DOHH2 (cell line): ENCODE data around the gene WDR91.

ENCODE experiments used
- H3F3A ChIP-seq: fragments of 200-600 bp; sonication (generic), shearing (Covaris generic); 2 replicates; pipeline ENCODE4 v1.6.0; 2016; ENCODE audit warnings: antibody characterized with exemption, mild to moderate bottlenecking; ENCODE audit not compliant: control insufficient read depth, insufficient read depth
- H3K27ac ChIP-seq: fragments of 200-600 bp; sonication (generic); 2 replicates; pipeline ENCODE4 v1.5.1; 2014; ENCODE audit warnings: low read depth, mild to moderate bottlenecking, low read length, moderate library complexity
- H3K27me3 ChIP-seq: fragments of 200-600 bp; sonication (generic); 2 replicates; pipeline ENCODE4 v1.6.1; 2014; ENCODE audit warnings: mild to moderate bottlenecking, low read length, mixed read lengths; ENCODE audit not compliant: control insufficient read depth
- H3K36me3 ChIP-seq: fragments of 200-600 bp; sonication (generic); 2 replicates; pipeline ENCODE4 v1.6.1; 2014; ENCODE audit warnings: mild to moderate bottlenecking, low read length, moderate library complexity, mixed read lengths; ENCODE audit not compliant: control insufficient read depth
- H3K4me1 ChIP-seq: fragments of 200-600 bp; sonication (generic); 2 replicates; pipeline ENCODE4 v1.6.1; 2014; ENCODE audit warnings: mild to moderate bottlenecking, low read length, mixed read lengths; ENCODE audit not compliant: control insufficient read depth
- H3K4me2 ChIP-seq: fragments of 200-600 bp; sonication (generic); 2 replicates; pipeline ENCODE4 v1.6.0; 2014; ENCODE audit warnings: mild to moderate bottlenecking, low read length, moderate library complexity
- H3K4me3 ChIP-seq: fragments of 200-600 bp; sonication (generic); 2 replicates; pipeline ENCODE4 v1.5.1; 2014; ENCODE audit warnings: mild to moderate bottlenecking, low read length, mixed read lengths
- H3K79me2 ChIP-seq: fragments of 200-600 bp; sonication (generic); 2 replicates; pipeline ENCODE4 v1.6.1; 2014; ENCODE audit warnings: mild to moderate bottlenecking, low read length, mixed read lengths; ENCODE audit not compliant: control insufficient read depth
- H3K9me2 ChIP-seq: fragments of 200-600 bp; sonication (generic); replicated peaks from 2 replicates; pipeline ENCODE4 v1.6.1; 2014; ENCODE audit warnings: mild to moderate bottlenecking, low read length, mixed read lengths; ENCODE audit not compliant: control insufficient read depth
- H3K9me3 ChIP-seq: fragments of 200-600 bp; sonication (generic); 2 replicates; pipeline ENCODE4 v1.6.1; 2014; ENCODE audit warnings: antibody characterized with exemption, low read length, mixed read lengths; ENCODE audit not compliant: control insufficient read depth, insufficient read depth
- H4K20me1 ChIP-seq: fragments of 200-600 bp; sonication (generic); 2 replicates; pipeline ENCODE4 v1.6.0; 2014; ENCODE audit warnings: low read depth, mild to moderate bottlenecking, antibody characterized with exemption, low read length, moderate library complexity; ENCODE audit not compliant: control insufficient read depth, insufficient read depth
- EZH2phosphoT487 ChIP-seq: fragments of 200-600 bp; sonication (generic); IDR thresholded peaks from 2 replicates; pipeline ENCODE4 v1.6.1; 2017; ENCODE audit warnings: borderline replicate concordance, mild to moderate bottlenecking, antibody characterized with exemption, low read length, moderate library complexity, mixed read lengths
- TF ChIP-seq, protein P1 (sequence below): fragments of 200-600 bp; sonication (generic); IDR thresholded peaks from one replicate; pipeline ENCODE4 v1.5.1; 2014; ENCODE audit warnings: antibody characterized with exemption, mild to moderate bottlenecking, low read depth, low read length; ENCODE audit not compliant: poor library complexity, severe bottlenecking

Gene WDR91

DNA sequence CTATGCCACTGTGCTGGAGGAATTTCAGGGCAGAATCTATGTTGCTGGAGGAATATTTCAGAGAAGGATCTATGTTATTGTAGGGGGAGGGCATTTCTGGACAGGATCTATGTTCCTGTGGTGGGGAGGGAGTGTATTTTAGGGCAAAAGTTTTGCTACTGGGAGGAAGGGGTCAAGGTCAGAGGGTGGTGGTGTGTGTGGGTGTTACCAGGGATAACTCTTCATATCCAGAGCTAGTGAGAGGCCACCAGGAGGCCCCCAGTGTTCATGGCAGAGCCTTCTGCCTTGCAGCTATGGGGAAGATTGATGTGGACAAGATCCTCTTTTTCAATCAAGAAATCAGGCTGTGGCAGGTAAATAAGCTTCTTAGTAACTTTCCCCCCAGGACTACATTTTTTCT, 20.4 kb upstream of the WDR91 start:
- Histone ChIP-seq H3K9me2 (no peaks in the 10 kb centered on the region), H3K4me3 (no peak overlapping the region), H3K9me3 (no peaks in the 10 kb centered on the region), H4K20me1 (no peaks in the 10 kb centered on the region), H3K27me3 (0 out of 2 replicates have a peak, but pooled peaks cover 2% of the 10 kb centered on the region), H3F3A (no peaks in the 10 kb centered on the region), H3K79me2 (no peaks in the 10 kb centered on the region), H3K27ac (no peak overlapping the region), H3K4me1 (no peaks in the 10 kb centered on the region), H3K4me2 (no peak overlapping the region), H3K36me3 (no peaks in the 10 kb centered on the region)
- TF ChIP-seq, protein P1, sequence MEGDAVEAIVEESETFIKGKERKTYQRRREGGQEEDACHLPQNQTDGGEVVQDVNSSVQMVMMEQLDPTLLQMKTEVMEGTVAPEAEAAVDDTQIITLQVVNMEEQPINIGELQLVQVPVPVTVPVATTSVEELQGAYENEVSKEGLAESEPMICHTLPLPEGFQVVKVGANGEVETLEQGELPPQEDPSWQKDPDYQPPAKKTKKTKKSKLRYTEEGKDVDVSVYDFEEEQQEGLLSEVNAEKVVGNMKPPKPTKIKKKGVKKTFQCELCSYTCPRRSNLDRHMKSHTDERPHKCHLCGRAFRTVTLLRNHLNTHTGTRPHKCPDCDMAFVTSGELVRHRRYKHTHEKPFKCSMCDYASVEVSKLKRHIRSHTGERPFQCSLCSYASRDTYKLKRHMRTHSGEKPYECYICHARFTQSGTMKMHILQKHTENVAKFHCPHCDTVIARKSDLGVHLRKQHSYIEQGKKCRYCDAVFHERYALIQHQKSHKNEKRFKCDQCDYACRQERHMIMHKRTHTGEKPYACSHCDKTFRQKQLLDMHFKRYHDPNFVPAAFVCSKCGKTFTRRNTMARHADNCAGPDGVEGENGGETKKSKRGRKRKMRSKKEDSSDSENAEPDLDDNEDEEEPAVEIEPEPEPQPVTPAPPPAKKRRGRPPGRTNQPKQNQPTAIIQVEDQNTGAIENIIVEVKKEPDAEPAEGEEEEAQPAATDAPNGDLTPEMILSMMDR = no peak
- TF ChIP-seq EZH2phosphoT487 = no peak

DNA sequence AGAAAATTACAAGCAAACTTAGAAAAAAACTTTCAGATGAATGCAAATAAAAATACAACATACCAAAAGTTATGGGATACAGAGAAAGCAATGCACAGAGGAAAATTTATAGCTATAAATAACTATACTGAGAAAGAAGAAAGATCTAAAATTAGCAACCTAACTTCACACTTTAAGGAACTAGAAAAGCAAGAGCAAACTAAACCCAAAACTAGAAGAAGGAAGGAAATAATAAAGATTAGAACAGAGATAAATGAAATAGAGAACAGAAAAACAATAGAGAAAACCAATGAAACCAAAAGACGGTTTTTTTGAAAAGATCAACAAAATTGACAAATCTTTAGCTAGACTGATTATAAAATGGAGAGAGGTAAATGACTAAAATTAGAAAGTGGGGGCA, 12.7 kb upstream of the WDR91 start:
- Histone ChIP-seq H3K4me3 (no peak overlapping the region), H3K36me3 (no peaks in the 10 kb centered on the region), H3K9me2 (no peaks in the 10 kb centered on the region), H3K27me3 (peaks cover 10% of the 10 kb centered on the region; the same call in 1 of the 2 replicates), H3F3A (no peaks in the 10 kb centered on the region), H3K27ac (no peak overlapping the region), H3K4me1 (no peaks in the 10 kb centered on the region), H3K9me3 (no peaks in the 10 kb centered on the region), H3K79me2 (no peaks in the 10 kb centered on the region), H4K20me1 (no peaks in the 10 kb centered on the region), H3K4me2 (no peak overlapping the region)
- TF ChIP-seq, protein P1 = no peak
- no peak for TF ChIP-seq EZH2phosphoT487

DNA sequence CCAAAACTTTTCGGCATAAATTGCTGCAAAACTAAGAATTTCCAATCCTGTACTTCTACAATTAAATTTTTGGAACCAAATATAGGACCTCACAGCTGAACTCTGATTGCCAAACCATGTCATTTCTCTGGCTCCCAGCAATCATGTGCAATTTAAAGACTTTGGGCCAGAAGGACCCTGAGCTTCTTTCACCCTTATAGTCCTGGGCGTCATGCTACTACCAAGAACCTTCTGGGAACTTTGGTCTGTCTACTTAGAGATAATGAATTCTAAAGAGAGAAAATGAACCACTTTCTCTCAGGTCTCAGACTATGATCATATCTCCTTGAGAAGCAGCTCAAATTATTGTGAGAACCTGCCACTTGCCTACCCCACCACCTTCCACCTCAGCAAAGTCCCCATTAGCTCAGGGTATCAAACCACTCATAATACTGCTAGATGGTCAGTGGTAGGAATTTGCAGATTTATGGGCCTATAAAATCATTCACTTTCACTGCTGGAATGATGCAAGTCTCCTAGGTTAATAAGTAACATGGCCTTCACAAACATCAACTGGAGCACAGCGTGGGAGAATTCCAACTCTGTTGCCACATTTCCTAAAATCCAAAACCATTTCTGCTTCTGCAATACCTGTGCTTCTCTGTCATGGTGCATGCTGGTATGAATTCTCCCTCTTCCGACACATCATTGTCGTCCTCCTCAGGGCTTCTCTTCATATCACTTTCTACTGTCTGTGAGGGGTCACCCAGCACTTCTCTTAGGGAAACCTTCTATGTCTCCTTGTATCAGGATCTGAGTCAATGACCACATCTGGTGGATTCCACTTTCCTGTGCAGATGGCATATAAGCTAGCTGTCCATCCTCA, 6.6 kb upstream of the WDR91 start:
- H3K27me3 ChIP-seq = 0 out of 2 replicates have a peak, but pooled peaks cover 2% of the 10 kb centered on the region
- no peaks in the 10 kb centered on the region for H3F3A ChIP-seq
- no peaks in the 10 kb centered on the region for H3K9me2 ChIP-seq
- no peak overlapping the region for H3K4me3 ChIP-seq
- no peaks in the 10 kb centered on the region for H3K36me3 ChIP-seq
- H4K20me1 ChIP-seq = no peaks in the 10 kb centered on the region
- no peaks in the 10 kb centered on the region for H3K79me2 ChIP-seq
- H3K27ac ChIP-seq = no peak overlapping the region
- no peaks in the 10 kb centered on the region for H3K9me3 ChIP-seq
- no peak overlapping the region for H3K4me2 ChIP-seq
- no peaks in the 10 kb centered on the region for H3K4me1 ChIP-seq
- TF ChIP-seq, protein P1 = no peak
- no peak for TF ChIP-seq EZH2phosphoT487
